Activated naive CD8-positive, alpha-beta T cell (primary cell): Measurements from ENCODE around the gene CARD8.
A peak's percentile ranks its signal among the peaks of the same experiment; 100 is the strongest.

Experiments used
- H3K27ac Mint-ChIP-seq: one replicate; pipeline ENCODE4 v1.8.0; 2021; ENCODE audit warnings: mixed read lengths
- H3K27me3 Mint-ChIP-seq: one replicate; pipeline ENCODE4 v1.8.0; 2021; ENCODE audit warnings: mixed read lengths
- H3K36me3 Mint-ChIP-seq: one replicate; pipeline ENCODE4 v1.8.0; 2021; ENCODE audit warnings: mixed read lengths
- H3K4me1 Mint-ChIP-seq: one replicate; pipeline ENCODE4 v1.8.0; 2021; ENCODE audit warnings: low read depth, mixed read lengths
- H3K4me3 Mint-ChIP-seq: one replicate; pipeline ENCODE4 v1.8.0; 2021; ENCODE audit warnings: mild to moderate bottlenecking, mixed read lengths
- H3K9me3 Mint-ChIP-seq: one replicate; pipeline ENCODE4 v1.8.0; 2021; ENCODE audit warnings: low read depth, mixed read lengths

CARD8 gene

GRCh38 chr19:48206397-48207093, 49.2 kb downstream of the CARD8 start:
- peaks cover 42% of the 10 kb centered on the region for H3K4me1 Mint-ChIP-seq
- H3K9me3 Mint-ChIP-seq = no peaks in the 10 kb centered on the region
- peak overlapping the region; percentile 56 for H3K27ac Mint-ChIP-seq
- H3K27me3 Mint-ChIP-seq = no peaks in the 10 kb centered on the region
- peak overlapping the region; percentile 5 for H3K4me3 Mint-ChIP-seq
- H3K36me3 Mint-ChIP-seq = peaks cover 8% of the 10 kb centered on the region

DNA sequence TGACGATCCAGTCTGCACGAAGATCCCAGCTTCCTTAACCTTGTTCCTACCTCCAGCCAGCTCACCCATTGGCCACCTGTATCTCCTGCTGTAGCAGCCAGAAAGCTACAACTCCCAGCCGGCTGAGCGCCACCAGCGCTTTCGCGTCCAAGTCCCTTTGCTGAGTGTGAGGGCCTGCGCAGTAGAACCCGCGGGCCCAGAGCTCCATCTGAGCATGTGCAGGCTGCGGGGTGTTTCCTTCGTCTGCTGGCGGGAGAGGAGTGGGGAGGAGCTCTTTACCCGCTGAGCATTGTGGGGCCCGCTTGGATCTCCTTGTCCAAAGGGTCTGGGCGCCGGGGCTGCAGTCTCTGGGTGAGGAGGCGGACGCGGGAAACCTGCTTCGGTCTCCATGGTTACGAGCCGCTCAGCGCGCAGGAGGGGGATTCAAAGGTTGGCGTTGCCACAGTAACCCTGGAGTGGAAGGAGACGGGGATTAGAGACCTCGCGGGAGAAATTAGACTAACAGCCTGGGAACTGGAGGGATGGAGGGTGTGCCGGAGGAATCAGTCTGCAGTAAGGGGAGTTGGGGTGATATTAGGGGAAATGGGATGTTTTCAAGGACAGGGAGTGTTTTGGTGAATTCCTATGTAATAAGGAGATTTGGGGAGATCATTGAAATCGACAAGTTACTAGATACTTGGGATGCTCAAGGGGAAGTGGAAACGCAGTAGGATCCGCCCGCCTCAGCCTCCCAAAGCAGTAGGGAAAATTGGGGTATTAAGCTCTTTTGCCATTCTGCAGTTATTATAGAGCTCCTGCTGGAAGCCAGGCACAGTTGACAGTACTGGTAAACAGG, 51.7 kb downstream of the CARD8 start:
- peaks cover 3% of the 10 kb centered on the region for H3K36me3 Mint-ChIP-seq
- H3K4me1 Mint-ChIP-seq = peaks cover 31% of the 10 kb centered on the region
- no peaks in the 10 kb centered on the region for H3K27me3 Mint-ChIP-seq
- H3K4me3 Mint-ChIP-seq = no peak overlapping the region
- H3K27ac Mint-ChIP-seq = no peak overlapping the region
- H3K9me3 Mint-ChIP-seq = no peaks in the 10 kb centered on the region

- Mint-ChIP-seq H3K27ac (no peak overlapping the region), H3K36me3 (peaks cover 3% of the 10 kb centered on the region), H3K4me3 (no peak overlapping the region), H3K4me1 (peaks cover 29% of the 10 kb centered on the region), H3K9me3 (no peaks in the 10 kb centered on the region), H3K27me3 (no peaks in the 10 kb centered on the region)
Measured at GRCh38 chr19:48203222-48203793, 52.4 kb downstream of the CARD8 start.

DNA sequence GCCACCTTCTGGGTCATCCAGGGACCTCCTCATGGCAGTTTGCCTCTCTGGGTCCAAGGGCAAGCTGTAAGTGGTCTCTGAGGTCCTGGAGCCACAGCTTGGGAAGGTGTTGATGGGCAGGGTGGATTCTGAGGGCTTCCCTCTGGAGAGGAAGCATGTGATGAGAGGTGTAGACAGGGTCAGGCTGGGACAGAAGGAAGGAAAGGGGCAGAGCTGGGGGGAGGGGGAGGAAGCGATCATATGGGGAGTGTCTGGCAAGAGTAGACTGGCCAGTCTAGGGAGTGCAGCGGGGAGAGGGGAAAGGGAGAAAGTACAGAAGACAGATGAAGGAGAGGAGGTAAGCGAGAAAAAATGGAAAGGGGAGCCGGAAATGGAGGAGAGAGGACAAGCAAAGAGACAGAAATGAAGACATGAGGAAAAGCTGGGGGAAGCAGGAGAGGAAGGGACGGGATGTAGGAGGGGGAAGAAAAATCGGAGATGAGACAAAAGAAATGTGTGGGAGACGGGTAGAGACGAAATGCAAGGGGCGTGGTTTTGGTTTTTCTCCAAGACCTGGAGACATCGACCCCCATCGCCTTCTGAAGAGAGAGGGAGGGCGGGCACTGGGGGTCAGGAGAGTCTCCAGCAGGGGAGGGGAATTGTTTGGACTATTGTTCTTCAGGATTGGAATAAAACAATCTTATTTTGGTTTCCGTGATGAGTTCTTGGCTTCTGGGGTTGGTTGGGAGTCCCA, 58.6 kb downstream of the CARD8 start:
- H3K4me1 Mint-ChIP-seq = peaks cover 14% of the 10 kb centered on the region
- no peaks in the 10 kb centered on the region for H3K9me3 Mint-ChIP-seq
- no peak overlapping the region for H3K27ac Mint-ChIP-seq
- no peaks in the 10 kb centered on the region for H3K27me3 Mint-ChIP-seq
- no peak overlapping the region for H3K4me3 Mint-ChIP-seq
- H3K36me3 Mint-ChIP-seq = peaks cover 3% of the 10 kb centered on the region

DNA sequence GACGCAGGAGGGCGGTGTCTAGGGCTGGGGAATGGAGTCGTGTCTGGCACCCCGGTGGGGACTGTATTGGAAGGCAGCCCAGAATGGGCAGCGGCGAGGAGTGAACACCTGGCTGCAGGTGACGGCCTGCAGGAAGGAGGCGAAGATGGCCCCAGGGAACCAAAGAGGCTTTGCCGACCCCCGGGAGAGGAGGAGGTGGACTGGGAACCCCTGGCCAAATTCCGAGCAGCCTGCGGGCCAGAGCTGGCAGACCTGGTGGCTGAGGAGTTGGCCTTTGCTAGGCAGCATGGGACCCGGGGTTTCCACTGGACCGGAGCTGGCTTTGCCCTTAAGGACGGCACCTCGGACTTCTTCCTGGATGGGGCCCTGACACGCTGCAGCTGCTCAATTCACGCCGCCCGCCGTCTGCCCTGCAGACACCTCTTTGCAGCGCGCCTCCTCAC, 59.4 kb downstream of the CARD8 start:
- H3K9me3 Mint-ChIP-seq = no peaks in the 10 kb centered on the region
- no peak overlapping the region for H3K4me3 Mint-ChIP-seq
- peaks cover 11% of the 10 kb centered on the region for H3K4me1 Mint-ChIP-seq
- no peak overlapping the region for H3K27ac Mint-ChIP-seq
- no peaks in the 10 kb centered on the region for H3K27me3 Mint-ChIP-seq
- H3K36me3 Mint-ChIP-seq = peaks cover 3% of the 10 kb centered on the region

DNA sequence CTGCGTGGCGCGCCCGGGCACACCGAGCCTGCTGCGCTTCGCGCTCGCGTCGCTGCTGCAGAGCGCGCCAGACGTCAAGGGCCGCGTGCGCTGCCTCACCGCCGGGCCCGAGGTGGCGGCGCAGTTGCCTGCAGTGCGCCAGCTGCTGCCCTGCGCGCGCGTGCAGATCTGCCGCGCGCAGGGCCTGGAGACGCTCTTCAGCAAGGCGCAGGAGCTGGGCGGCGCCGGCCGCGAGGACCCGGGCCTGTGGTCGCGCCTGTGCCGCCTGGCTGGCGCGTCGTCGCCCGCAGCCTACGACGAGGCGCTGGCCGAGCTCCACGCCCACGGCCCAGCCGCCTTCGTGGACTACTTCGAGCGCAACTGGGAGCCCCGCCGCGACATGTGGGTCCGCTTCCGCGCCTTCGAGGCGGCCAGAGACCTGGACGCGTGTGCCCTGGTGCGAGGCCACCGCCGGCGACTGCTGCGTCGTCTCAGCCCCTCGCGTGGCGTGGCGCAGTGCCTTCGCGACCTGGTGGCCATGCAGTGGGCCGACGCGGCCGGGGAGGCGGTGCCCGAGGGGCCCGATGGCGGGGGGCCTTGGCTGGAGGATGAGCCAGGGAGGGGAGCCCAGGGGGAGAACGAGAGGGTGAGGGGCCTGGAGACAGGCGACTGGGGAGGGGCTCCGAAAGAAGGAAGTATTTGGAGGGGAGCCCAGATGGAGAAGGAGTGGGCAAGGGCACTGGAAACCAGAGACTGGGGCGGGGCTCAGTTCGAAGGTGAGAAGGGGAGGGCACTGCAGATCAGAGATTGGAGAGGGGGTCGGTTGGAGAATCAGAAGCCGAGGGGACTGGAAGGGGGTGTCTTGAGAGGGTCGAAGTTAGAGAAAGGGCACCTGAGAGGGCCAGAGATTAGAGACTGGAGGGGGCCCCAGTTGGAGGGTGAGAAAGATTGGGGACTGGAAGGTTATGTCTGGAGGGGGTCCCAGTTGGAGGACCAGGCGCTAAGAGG, 60.6 kb downstream of the CARD8 start:
- no peak overlapping the region for H3K4me3 Mint-ChIP-seq
- peaks cover 3% of the 10 kb centered on the region for H3K36me3 Mint-ChIP-seq
- H3K27me3 Mint-ChIP-seq = no peaks in the 10 kb centered on the region
- H3K27ac Mint-ChIP-seq = no peak overlapping the region
- H3K4me1 Mint-ChIP-seq = peaks cover 12% of the 10 kb centered on the region
- no peaks in the 10 kb centered on the region for H3K9me3 Mint-ChIP-seq

- Mint-ChIP-seq H3K4me1 (peaks cover 8% of the 10 kb centered on the region), H3K36me3 (no peaks in the 10 kb centered on the region), H3K27me3 (no peaks in the 10 kb centered on the region), H3K9me3 (no peaks in the 10 kb centered on the region), H3K27ac (no peak overlapping the region), H3K4me3 (no peak overlapping the region)
Measured at GRCh38 chr19:48194041-48194843, 61.5 kb downstream of the CARD8 start.

DNA sequence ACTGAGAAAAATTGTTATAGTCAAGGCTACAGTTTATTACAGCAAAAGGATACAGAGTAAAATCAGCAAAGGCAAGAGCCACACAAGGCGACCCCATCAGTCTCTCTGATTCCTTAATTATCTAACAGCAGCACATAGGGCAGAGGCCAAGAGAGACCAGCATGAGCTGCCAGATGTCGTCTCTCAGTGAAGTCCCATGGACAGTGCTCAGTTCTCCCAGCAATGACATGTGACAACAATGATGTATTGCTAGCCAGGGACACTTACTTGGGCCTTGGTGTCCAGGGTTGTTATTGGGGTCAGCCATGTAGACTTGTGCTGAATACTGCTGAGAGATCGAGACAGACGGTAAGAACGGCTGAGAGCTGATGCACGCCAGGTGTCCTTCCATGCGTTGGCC, 63.0 kb downstream of the CARD8 start:
- H3K4me3 Mint-ChIP-seq = no peak overlapping the region
- H3K4me1 Mint-ChIP-seq = peaks cover 8% of the 10 kb centered on the region
- no peaks in the 10 kb centered on the region for H3K27me3 Mint-ChIP-seq
- no peak overlapping the region for H3K27ac Mint-ChIP-seq
- no peaks in the 10 kb centered on the region for H3K9me3 Mint-ChIP-seq
- H3K36me3 Mint-ChIP-seq = peaks cover 5% of the 10 kb centered on the region

GRCh38 chr19:48190885-48191284, 64.8 kb downstream of the CARD8 start:
- no peaks in the 10 kb centered on the region for H3K27me3 Mint-ChIP-seq
- H3K36me3 Mint-ChIP-seq = peaks cover 5% of the 10 kb centered on the region
- no peak overlapping the region for H3K27ac Mint-ChIP-seq
- H3K4me1 Mint-ChIP-seq = peaks cover 5% of the 10 kb centered on the region
- H3K9me3 Mint-ChIP-seq = no peaks in the 10 kb centered on the region
- H3K4me3 Mint-ChIP-seq = no peak overlapping the region

DNA sequence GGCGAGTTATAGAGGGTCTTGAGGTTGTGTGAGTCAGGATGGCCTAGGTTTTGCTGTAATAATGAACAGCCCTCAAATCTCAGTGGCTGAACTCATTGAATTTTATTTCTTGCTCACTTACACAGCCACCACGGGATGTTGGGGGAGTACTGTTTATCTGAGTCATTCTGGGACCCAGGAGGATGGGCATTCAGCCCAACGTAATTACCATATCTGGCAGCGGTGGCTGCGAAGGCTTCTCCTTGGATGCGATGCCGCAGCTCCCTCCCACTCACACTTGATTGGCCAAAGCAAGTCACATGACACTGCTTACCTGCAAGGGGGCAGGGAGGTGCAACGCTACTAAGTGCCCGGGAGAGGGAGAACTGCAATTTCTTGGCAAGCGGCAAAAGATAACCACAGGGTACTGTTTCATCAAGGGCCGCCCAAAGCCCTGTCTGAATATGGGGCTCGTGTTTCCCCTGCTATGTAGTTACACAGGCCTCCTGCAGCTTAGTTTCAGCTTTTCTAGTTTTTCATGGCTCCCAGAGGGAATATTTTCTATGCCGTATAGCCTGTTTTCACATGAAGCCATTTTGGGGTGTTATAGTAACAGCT, 65.3 kb downstream of the CARD8 start:
- peaks cover 5% of the 10 kb centered on the region for H3K36me3 Mint-ChIP-seq
- H3K9me3 Mint-ChIP-seq = no peaks in the 10 kb centered on the region
- no peak overlapping the region for H3K27ac Mint-ChIP-seq
- no peaks in the 10 kb centered on the region for H3K27me3 Mint-ChIP-seq
- peaks cover 5% of the 10 kb centered on the region for H3K4me1 Mint-ChIP-seq
- H3K4me3 Mint-ChIP-seq = no peak overlapping the region

DNA sequence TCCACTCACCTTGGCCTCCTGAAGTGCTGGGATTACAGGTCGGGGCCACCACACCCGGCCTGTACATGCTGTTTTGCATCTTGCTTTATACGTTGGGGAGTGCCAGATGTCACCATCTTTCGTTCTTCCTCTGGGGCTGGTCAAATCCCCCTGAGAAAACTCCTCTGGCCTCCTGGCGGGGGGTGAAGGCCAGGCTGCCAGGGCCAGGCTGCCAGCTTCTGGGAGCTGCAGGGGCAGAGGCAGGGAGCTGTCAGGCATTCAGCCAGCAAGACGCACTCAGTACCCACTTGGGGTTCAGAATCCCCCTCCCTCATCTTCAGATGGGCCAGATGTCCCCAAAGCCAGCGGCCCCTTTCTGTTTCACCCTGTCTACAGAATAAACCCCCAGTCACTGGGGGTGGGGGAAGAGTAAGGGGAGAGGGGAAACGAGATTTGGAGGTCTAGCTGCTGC, 69.1 kb downstream of the CARD8 start:
- H3K27me3 Mint-ChIP-seq = no peaks in the 10 kb centered on the region
- H3K9me3 Mint-ChIP-seq = peaks cover 2% of the 10 kb centered on the region
- H3K4me1 Mint-ChIP-seq = peaks cover 1% of the 10 kb centered on the region
- no peak overlapping the region for H3K4me3 Mint-ChIP-seq
- no peak overlapping the region for H3K27ac Mint-ChIP-seq
- H3K36me3 Mint-ChIP-seq = peaks cover 9% of the 10 kb centered on the region

GRCh38 chr19:48186015-48186414, 69.7 kb downstream of the CARD8 start:
- peaks cover 7% of the 10 kb centered on the region for H3K9me3 Mint-ChIP-seq
- H3K27ac Mint-ChIP-seq = no peak overlapping the region
- peaks cover 13% of the 10 kb centered on the region for H3K36me3 Mint-ChIP-seq
- H3K4me3 Mint-ChIP-seq = no peak overlapping the region
- H3K4me1 Mint-ChIP-seq = peaks cover 1% of the 10 kb centered on the region
- no peaks in the 10 kb centered on the region for H3K27me3 Mint-ChIP-seq

DNA sequence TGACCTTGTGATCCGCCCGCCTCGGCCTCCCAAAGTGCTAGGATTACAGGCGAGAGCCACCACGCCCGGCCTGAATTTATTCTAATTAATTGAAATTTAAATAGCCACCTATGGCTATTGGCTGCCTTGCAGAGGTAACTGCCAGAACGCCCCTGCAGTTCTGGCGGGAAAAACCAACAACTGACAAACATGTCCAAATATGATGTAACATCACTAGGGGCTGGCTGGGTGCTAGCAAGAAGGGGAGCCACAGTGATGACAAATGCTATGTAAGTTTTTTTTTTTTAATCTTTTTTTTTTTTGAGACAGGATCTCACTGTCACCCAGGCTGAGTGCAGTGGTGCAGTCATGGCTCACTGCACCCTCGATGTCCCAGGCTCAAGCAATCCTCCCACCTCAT, 72.4 kb downstream of the CARD8 start:
- Mint-ChIP-seq H3K36me3 (peaks cover 16% of the 10 kb centered on the region), H3K27me3 (no peaks in the 10 kb centered on the region), H3K9me3 (peaks cover 7% of the 10 kb centered on the region), H3K27ac (no peak overlapping the region), H3K4me3 (no peak overlapping the region), H3K4me1 (no peaks in the 10 kb centered on the region)
